LHCN-M2 (cell line): ENCODE measurements around the gene FRMD5. TPM values are rescaled to one million over a fixed set of nuclear protein-coding genes. Genes with fewer than 3 reads are reported as not detected.
"Not testable (repeated sequence)": the region's sequence is repeated elsewhere in the genome, so short reads cannot be mapped to it uniquely, and the experiment has no call there.

Source experiments
- DNase-seq: peaks from one replicate; pipeline ENCODE4 v3.0.0-alpha.2; 2012; ENCODE audit warnings: low read depth
- total RNA-seq: library from RNA; depleted of rRNA; stranded (reverse); fragments of >200 nt; gene quantifications from 2 replicates; pipeline ENCODE4 v1.2.3, GENCODE V29; 2014

Gene FRMD5
- total RNA-seq, 1 experiment from 2014 or later, result 3.2 TPM

GRCh38 chr15:43896543-43896942 lies 298.5 kb downstream of the FRMD5 start:
- no peak for DNase-seq

GRCh38 chr15:43895586-43895985 lies 299.5 kb downstream of the FRMD5 start:
- no peak for DNase-seq

GRCh38 chr15:43893956-43894355 lies 301.1 kb downstream of the FRMD5 start:
- DNase-seq, result no peak

- no peak for DNase-seq
These were observed 306.0 kb downstream of the FRMD5 start for GRCh38 chr15:43889042-43889441.

- no peak for DNase-seq
These were observed 307.2 kb downstream of the FRMD5 start for GRCh38 chr15:43887901-43888300.

GRCh38 chr15:43886558-43886957 lies 308.5 kb downstream of the FRMD5 start:
- DNase-seq, result no peak

GRCh38 chr15:43883571-43883970 lies 311.5 kb downstream of the FRMD5 start:
- DNase-seq, result no peak

GRCh38 chr15:43881944-43882343 lies 313.1 kb downstream of the FRMD5 start:
- DNase-seq, result no peak

GRCh38 chr15:43881245-43881644 lies 313.8 kb downstream of the FRMD5 start:
- DNase-seq, result no peak

- no peak for DNase-seq
These were observed 314.5 kb downstream of the FRMD5 start for GRCh38 chr15:43880406-43881194.

- no peak for DNase-seq
These were observed 315.4 kb downstream of the FRMD5 start for GRCh38 chr15:43879386-43880355.

GRCh38 chr15:43878446-43878845 lies 316.6 kb downstream of the FRMD5 start:
- DNase-seq, result no peak

- DNase-seq, result no peak
These were observed 317.7 kb downstream of the FRMD5 start for GRCh38 chr15:43877371-43877770.

GRCh38 chr15:43876872-43877271 lies 318.2 kb downstream of the FRMD5 start:
- no peak for DNase-seq

- no peak for DNase-seq
These were observed 321.4 kb downstream of the FRMD5 start for GRCh38 chr15:43873651-43874050.

- DNase-seq, result peak; percentile 65
These were observed 322.6 kb downstream of the FRMD5 start for GRCh38 chr15:43872416-43873020.

- DNase-seq, result no peak
These were observed 323.2 kb downstream of the FRMD5 start for GRCh38 chr15:43871835-43872234.

GRCh38 chr15:43868406-43868805 lies 326.7 kb downstream of the FRMD5 start:
- no peak for DNase-seq

GRCh38 chr15:43867096-43867495 lies 328.0 kb downstream of the FRMD5 start:
- no peak for DNase-seq

GRCh38 chr15:43866636-43867035 lies 328.4 kb downstream of the FRMD5 start:
- DNase-seq, result not testable (repeated sequence)

- DNase-seq, result no peak
These were observed 335.5 kb downstream of the FRMD5 start for GRCh38 chr15:43859546-43859945.

GRCh38 chr15:43854801-43855200 lies 340.3 kb downstream of the FRMD5 start:
- DNase-seq, result peak; percentile 13
